HG03097 (cell line): ENCODE results near the gene TMC2.
A peak's percentile ranks its signal among the peaks of the same experiment; 100 is the strongest.

Source experiments
- ATAC-seq: cut with Tn5 transposase; IDR thresholded peaks from one replicate; pipeline ENCODE4 v1.9.1; 2021; ENCODE audit not compliant: unreplicated experiment, low FRiP score

The TMC2 gene

DNA sequence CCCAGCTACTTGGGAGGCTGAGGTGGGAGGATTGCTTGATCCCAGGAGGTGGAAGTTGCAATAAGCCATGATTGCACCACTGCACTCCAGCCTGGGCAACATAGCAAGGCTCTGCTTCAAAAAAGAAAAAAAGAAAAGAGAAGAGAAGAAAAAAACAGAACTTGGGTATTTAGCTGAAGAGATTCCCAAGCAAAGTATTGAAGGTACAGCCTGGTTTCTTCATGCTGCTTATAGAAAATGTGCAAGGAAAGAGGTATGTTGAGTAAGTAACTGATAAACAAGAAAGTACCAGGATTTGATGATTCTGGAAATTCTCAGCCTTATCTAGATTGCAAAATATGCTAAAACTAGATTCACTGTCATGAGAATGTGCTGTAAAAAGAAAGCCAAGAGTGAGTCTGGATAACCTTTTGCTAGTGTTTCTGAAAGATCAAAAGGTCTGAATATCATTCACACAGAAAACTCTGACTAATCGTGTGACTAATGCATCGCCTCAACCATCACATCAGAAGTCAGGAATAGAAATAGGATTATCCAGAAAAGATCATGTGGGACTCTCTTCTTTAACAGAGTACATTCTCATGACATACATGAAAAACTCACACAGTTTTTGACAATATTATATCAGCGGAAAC is 83.7 kb downstream of the TMC2 start:
- no peak for ATAC-seq

DNA sequence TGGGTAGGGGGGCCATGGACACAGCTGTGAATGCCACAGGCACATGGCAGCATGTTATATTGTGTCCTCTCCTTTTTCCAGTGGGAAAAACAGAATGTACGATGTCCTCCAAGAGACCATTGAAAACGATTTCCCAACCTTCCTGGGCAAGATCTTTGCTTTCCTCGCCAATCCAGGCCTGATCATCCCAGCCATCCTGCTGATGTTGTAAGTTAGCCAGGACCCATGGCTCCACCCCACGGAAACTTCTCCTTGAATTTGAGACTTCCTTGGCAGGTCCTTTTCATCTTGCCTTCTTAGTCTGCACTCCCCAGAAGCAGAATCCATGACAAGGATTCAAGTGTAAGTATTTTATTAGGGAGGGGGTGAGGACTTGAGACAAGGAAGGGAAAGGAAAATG is 87.8 kb downstream of the TMC2 start:
- ATAC-seq = no peak

DNA sequence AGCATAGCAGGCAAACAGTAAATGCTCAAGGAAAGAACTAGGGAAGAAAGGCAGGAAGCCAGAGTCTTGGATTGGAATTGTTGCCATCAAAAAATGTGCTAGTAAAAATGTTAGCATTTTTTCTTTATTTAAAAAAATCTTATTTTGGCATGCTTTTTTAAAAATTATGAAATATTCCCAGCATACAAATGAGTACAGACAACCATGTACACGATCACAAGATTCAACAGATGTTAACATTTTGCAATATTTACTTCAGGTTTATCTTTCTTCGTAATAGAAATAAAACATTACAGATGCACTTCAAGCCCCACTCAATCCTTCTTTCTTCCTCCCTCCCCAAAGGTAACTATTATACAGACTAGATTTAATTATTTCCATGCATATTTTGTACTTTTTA is 88.7 kb downstream of the TMC2 start:
- no peak for ATAC-seq

DNA sequence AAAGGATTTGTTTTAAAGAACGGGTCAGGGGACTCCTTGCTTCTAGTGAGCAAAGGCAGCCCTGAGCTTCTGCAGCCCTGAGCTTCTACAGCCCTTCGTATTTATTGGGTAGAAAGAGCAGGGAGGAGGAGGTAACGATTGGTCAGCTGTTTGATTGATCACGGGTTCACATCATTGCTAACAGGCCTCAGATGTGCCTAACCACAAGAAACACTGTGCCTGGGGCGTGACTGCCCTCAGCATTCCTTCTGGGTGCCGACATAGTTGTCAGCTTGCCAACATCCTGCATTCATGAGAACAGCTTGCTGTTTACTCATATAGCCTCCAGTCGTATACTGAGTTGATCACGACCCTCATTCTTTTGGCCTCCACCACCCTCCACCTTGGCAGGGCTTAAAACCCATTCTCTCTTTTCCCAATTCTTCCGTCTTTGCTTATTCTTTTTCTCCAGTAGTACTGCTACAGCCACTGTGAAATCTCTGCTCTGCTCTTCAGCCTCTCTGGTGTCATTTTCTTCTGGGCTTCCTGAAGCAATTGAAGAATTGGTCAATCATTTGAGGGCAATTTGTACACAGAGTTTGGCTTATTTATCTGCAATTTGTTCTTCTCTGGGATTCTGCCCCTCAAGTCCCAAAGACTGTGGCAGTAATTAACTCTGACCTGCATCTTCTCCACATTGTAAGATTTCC is 90.6 kb downstream of the TMC2 start:
- ATAC-seq = no peak

DNA sequence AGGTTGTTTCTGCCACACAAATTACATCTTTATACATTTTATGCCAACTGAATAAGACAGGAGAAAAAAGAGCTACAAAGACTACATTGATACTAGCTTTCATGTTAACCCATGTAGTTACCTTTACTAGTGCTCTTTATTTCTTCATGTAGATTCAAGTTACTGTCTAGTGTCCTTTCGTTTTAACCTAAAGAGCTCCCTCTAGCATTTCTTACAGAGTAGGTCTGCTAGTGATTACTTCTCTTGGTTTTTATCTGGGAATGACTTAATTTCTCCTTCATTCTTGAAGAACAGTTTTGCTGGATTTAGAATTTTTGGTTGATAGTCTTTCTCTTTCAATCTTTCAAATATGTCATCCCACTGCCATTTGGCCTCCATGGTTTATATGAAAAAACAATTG is 94.9 kb downstream of the TMC2 start:
- no peak for ATAC-seq

DNA sequence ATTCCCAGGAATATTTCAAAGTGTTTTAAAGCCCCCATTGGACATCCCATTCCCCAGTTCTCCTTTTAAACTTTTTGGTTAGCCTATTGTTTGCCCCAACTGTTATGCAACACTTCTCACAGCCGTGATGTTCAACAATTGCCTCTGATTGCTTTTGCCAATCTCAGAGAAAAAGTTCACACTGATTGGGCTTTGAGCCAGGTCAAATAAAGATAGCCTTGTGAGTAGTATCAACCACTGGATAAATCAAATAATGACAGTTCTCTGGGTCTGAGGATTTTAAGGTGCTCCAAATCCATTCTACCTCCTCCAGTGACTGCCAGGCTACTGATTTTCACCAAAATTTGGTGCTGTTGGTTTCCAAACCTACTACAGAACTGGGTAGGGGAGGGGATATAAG is 97.0 kb downstream of the TMC2 start:
- no peak for ATAC-seq

DNA sequence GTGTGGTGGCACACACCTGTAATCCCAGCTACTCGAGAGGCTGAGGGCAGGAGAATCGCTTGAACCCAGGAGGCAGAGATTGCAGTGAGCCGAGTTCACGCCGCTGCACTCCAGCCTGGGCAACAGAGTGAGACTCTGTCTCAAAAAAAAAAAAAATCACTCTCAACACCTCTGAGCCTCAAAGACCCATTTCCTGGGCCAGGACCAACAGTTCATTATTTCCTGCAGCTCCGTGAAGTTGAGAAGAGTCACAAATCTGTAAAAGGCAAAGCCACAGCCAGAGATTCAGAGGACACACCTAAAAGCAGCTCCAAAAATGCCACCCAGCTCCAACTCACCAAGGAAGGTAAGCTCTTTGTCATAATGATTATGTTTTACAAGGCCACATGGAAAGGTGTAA is 100.9 kb downstream of the TMC2 start:
- ATAC-seq = no peak

DNA sequence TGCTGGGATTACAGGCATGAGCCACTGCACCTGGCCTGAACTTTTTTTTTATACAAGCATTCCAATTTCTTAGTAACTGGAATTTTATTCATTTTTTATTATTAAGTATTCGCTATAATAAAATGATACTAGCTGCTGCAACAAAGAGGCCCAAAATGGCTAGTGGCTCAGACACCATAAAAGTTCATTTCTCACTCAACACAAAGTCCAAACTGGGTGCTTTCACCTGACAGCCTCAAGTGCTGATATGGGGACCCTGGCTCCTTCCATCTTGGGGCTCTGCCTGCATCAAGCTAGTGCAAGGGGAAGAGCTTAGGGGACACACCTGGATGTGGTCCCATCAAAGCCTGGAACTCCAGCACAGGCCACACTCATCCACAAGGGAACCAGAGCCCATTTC is 103.9 kb downstream of the TMC2 start:
- ATAC-seq = no peak

DNA sequence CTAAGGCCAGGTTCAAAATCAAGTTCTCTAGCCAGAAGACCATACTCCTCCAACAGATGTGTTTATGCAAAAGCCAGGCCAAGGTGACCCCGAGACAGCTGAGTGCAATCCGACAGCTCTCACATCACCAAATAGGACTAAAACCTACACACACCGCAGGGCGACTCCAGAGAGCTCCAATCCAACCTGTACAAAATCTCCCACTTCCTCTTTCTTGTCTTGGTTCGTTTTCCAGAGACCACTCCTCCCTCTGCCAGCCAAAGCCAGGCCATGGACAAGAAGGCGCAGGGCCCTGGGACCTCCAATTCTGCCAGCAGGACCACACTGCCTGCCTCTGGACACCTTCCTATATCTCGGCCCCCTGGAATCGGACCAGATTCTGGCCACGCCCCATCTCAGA is 104.5 kb downstream of the TMC2 start:
- ATAC-seq = no peak

DNA sequence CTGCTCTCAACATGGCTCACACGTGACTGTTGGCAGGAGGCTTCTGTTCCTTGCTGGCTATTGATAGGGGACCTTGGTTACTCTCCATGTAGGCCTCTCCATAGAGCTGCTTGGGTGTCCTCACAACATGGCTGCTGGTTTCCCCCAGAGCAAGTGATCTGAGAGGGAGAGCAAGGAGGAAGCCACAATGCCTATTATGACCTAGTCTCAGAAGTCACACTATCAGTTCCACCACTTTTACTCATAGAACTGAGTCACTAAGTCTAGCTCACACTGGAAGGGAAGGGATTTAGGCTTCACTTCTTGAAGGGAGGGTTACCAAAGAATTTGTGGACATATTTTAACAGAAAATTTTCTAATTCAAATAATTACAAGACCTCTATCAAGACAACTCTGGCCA is 107.3 kb downstream of the TMC2 start:
- no peak for ATAC-seq

DNA sequence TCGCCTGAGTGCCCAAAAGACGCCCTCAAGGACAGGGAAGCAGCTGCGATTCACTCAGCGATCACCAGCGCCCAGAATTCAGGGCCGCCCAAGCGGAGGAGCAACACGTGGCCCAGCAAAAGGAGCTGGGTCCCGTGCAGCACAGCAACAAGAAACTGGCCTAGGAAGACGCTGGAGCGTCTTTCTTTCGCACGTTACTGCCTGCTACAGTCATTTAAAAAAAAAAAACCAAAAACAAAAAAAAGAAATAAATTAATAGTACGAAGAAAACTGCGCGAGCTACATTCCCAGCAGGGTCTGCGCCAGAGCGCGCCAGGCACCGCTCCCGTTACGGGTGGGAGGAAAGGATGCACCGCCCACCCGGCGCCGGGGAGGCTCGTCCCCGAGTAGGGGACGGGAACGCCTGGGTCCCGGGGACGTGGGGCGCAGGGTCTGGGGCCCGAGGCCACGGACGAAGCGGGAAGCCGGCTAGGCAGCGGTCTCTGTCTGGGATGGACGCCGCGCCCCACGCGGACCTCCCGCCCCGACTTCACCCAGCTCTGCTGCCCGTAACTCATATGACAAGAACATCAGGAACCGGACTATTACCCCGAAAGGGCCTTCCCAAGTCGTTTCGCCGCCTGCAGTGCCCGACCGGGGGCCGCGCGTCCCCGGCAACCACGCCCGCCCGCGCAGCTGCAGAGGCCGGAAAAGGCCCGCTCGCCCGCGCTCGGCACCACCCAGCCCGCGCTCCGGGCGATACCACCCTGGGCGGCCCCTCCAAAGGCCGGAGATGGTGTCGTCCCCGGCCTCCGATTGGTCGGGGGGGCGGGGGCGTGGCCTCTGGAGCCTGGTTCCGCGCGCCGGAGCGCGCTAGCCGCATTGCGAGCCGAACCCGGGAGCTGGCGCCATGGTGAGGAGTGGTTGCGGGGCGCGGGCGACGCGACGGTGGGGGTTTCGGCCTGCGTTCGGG is 115.7 kb downstream of the TMC2 start, which contains the start of gene NOP56:
Gene NOP56, plus strand, starts transcription at position 861 of the 952 bp plus-strand sequence. Its CDS starts 29 bp downstream, at position 890.
- ATAC-seq = peak; percentile 81

DNA sequence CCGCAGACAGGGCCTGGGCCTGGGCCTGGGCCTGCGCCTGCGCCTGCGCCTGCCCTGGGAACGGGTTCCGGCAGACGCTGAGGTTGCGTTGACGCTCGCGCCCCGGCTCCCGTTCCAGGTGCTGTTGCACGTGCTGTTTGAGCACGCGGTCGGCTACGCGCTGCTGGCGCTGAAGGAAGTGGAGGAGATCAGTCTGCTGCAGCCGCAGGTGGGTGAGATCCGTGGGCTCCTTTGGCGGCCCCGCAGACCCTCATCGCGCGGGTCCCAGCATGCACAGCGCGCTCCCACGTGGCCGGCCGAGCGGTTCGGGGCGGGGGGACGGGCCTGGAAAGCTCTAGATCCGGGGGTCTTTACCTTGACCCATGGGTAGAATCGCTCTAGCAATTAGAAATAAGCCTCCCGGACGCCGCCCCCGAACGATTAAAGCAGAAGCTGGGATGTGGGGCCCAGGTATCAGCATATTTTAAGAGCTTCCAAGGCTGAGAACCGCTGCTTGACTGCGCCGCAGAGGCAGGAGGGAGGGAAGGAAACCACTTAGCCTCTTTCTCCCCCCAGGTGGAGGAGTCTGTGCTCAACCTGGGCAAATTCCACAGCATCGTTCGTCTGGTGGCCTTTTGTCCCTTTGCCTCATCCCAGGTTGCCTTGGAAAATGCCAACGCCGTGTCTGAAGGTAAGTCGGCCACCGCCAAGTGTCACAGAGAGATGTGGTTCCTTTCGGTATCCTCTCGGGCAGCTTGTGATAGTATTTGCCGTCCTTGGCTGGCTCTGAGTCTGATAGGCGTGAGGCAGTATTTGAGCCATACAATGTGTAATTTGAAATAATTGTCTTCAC is 116.6 kb downstream of the TMC2 start:
- ATAC-seq = peak; percentile 32

DNA sequence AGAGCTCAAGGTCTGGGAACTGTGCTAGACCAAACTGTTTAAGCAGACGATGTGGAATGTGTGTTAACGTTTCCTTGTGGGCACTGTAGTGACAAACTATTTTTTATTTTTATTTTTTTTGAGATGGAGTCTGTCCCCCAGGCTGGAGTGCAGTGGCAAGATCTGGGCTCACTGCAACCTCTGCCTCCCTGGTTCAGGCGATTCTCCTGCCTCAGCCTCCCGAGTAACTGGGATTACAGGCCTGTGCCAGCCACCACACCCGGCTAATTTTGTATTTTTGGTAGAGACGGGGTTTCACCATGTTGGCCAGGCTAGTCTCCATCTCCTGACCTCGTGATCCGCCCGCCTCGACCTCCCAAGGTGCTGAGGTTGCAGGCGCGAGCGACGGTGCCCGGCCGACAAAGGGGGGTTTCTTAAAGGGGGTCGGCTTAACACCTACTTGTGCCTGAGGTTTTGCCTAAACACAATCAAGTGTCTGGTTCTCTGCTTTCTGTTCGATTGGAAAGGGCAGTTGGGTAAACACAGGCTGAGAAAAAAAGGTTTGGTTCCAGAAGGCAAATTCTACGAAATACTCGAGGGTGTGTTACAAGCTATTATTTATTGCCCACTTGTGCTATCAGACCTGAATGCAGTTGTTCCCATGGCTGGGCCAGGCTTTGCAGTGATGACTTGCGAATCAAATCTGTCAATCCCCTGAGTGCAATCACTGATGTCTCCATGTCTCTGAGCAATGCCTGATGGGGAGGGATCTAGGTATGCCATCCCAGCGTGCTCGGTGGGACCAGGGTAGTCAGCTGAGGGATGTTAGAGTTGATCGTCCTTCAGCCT is 117.4 kb downstream of the TMC2 start:
- no peak for ATAC-seq

DNA sequence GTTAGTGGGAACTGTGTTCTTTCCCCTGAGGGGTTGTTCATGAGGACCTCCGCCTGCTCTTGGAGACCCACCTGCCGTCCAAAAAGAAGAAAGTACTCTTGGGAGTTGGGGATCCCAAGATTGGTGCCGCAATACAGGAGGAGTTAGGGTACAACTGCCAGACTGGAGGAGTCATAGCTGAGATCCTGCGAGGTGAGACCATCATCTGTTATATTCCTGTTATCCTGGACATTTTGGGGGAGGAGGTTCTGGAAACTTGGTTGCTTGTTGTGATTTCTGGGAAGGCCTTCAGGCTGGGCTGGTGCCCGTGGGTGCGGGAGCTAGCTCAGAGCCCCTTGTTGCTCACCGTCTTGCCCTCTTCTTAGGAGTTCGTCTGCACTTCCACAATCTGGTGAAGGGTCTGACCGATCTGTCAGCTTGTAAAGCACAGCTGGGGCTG is 118.0 kb downstream of the TMC2 start:
- ATAC-seq = no peak

DNA sequence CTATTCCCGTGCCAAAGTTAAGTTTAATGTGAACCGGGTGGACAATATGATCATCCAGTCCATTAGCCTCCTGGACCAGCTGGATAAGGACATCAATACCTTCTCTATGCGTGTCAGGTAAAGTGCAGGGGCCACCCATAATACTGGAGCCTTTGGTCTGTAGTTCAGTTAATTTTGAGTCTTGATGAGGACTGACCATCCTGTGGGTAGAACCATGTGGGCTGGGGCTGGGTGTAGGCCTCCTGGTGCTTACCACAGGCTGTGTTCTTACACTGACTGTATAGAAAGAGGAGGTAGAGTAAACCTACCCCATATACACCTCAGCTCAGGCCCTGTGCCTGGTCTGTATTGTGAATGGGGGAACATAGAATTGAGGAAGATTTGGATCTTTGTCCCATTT is 118.5 kb downstream of the TMC2 start:
- no peak for ATAC-seq

DNA sequence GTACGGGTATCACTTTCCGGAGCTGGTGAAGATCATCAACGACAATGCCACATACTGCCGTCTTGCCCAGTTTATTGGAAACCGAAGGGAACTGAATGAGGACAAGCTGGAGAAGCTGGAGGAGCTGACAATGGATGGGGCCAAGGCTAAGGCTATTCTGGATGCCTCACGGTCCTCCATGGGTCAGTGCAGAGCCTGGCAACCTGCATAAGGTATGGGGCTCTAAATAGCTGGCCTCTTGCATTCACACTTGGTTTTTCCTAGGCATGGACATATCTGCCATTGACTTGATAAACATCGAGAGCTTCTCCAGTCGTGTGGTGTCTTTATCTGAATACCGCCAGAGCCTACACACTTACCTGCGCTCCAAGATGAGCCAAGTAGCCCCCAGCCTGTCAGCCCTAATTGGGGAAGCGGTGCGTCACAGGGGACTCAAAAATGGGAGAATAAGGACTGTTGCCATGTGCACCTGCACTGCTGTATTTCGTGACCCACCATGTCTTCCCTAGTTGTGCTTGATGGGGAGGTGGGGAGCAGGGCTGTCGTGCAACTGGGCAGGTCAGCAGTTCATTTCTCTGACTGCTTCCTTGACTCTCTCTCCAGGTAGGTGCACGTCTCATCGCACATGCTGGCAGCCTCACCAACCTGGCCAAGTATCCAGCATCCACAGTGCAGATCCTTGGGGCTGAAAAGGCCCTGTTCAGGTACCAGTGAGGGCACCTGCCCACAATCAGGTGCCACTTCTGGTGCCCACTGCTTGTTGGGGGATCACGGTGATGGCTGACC is 119.2 kb downstream of the TMC2 start:
- no peak for ATAC-seq

DNA sequence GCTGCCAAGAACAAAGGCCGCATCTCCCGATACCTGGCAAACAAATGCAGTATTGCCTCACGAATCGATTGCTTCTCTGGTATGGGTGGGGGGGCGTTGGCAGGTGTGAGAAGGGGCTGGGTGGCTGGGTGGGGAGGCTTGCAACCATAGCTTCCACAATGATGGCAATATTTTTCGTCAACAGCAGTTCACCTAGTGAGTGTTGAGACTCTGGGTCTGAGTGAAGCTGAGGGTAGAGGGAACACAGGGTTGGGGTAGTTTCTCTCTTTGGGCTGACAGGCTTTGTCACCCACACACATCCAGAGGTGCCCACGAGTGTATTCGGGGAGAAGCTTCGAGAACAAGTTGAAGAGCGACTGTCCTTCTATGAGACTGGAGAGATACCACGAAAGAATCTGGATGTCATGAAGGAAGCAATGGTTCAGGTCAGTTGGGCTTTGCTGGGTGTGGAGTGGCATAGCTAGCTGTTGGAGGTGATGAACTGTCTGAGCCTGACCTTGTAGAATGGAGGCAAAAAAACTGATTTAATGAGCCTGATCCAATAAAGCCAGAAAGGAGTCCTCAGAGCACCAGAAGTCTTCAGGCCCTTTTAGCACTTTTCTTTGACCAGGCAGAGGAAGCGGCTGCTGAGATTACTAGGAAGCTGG is 120.2 kb downstream of the TMC2 start:
- no peak for ATAC-seq

DNA sequence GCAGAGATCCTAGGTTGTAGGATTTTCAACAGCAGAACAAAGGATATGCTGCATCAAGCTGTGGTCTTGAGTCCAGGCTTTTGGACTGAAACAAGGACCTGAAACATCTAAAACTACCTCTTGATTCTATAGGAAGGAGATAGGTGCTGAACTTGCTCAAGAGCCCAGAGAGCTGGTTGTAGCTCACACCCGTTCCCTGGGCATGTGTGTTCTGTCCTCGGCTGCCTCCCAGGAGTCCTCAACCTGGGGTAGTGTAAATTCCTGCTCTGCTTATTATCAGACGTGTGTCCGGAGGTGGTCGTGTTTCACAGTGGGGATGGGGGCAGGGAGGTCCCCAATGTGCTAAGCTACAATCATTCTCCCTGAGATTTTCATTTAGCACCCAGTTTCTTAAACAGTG is 120.9 kb downstream of the TMC2 start:
- ATAC-seq = no peak
